GM12801 (cell line): ENCODE results near the gene TRIM39.

ENCODE experiments used
- CTCF ChIP-seq: IDR thresholded peaks from one replicate; pipeline ENCODE4 v1.5.1; 2011; ENCODE audit warnings: control low read depth; ENCODE audit not compliant: insufficient read length; ENCODE audit errors: extremely low read depth

TRIM39 gene

GRCh38 chr6:30331981-30332380 lies 5.3 kb downstream of the TRIM39 start:
- no peak for TF ChIP-seq CTCF

- no peak for TF ChIP-seq CTCF
Observed at GRCh38 chr6:30334075-30334783, 7.5 kb downstream of the TRIM39 start.

GRCh38 chr6:30340589-30341054 lies 13.9 kb downstream of the TRIM39 start:
- no peak for TF ChIP-seq CTCF

- no peak for TF ChIP-seq CTCF
Observed at GRCh38 chr6:30341218-30341617, 14.5 kb downstream of the TRIM39 start.

GRCh38 chr6:30341728-30342127 lies 15.0 kb downstream of the TRIM39 start:
- no peak for TF ChIP-seq CTCF

- no peak for TF ChIP-seq CTCF
Observed at GRCh38 chr6:30344191-30344867, 17.6 kb downstream of the TRIM39 start.

GRCh38 chr6:30344868-30345671 lies 18.3 kb downstream of the TRIM39 start, which contains the start of gene RPP21:
TSS of gene RPP21 (plus strand) at chr6:30345156. CDS start at chr6:30345172, 16 bp downstream.
- no peak for TF ChIP-seq CTCF
